Neural cell (in vitro differentiated cells): ENCODE data around the gene GRM3.

Experiments used
- EZH2 ChIP-seq: fragments of 200-600, 300-800 bp; shearing (Covaris generic), sonication (generic); IDR thresholded peaks from 2 replicates; pipeline ENCODE4 v1.6.1; 2014; ENCODE audit warnings: antibody characterized with exemption, low read length, borderline replicate concordance, mild to moderate bottlenecking; ENCODE audit not compliant: insufficient read depth, poor library complexity, severe bottlenecking
- POLR2AphosphoS5 ChIP-seq: IDR thresholded peaks from 2 replicates; pipeline ENCODE4 v1.6.1; 2012
- SMC3 ChIP-seq: fragments of 450-650 bp; conservative IDR thresholded peaks from 2 replicates; pipeline ENCODE4 v1.6.1; 2014; ENCODE audit warnings: antibody characterized with exemption, mild to moderate bottlenecking, moderate library complexity; ENCODE audit not compliant: poor library complexity
- TF ChIP-seq, protein P1 (sequence below): fragments of 450-650 bp; IDR thresholded peaks from 2 replicates; pipeline ENCODE4 v1.5.1; 2014; ENCODE audit warnings: antibody characterized with exemption, mild to moderate bottlenecking, moderate library complexity; ENCODE audit not compliant: poor library complexity, severe bottlenecking

DNA sequence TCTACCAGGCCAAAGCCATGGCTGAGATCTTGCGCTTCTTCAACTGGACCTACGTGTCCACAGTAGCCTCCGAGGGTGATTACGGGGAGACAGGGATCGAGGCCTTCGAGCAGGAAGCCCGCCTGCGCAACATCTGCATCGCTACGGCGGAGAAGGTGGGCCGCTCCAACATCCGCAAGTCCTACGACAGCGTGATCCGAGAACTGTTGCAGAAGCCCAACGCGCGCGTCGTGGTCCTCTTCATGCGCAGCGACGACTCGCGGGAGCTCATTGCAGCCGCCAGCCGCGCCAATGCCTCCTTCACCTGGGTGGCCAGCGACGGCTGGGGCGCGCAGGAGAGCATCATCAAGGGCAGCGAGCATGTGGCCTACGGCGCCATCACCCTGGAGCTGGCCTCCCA lies 142.7 kb downstream of the GRM3 start:
- TF ChIP-seq, protein P1, sequence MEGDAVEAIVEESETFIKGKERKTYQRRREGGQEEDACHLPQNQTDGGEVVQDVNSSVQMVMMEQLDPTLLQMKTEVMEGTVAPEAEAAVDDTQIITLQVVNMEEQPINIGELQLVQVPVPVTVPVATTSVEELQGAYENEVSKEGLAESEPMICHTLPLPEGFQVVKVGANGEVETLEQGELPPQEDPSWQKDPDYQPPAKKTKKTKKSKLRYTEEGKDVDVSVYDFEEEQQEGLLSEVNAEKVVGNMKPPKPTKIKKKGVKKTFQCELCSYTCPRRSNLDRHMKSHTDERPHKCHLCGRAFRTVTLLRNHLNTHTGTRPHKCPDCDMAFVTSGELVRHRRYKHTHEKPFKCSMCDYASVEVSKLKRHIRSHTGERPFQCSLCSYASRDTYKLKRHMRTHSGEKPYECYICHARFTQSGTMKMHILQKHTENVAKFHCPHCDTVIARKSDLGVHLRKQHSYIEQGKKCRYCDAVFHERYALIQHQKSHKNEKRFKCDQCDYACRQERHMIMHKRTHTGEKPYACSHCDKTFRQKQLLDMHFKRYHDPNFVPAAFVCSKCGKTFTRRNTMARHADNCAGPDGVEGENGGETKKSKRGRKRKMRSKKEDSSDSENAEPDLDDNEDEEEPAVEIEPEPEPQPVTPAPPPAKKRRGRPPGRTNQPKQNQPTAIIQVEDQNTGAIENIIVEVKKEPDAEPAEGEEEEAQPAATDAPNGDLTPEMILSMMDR = no peak
- TF ChIP-seq EZH2 (no peak), POLR2AphosphoS5 (no peak), SMC3 (no peak)
